ENCODE results near the gene JHY. TPM values are rescaled to one million over a fixed set of nuclear protein-coding genes. Genes with fewer than 3 reads are reported as not detected.
A peak's percentile ranks its signal among the peaks of the same experiment; 100 is the strongest.

The JHY gene
- total RNA-seq, 1 donor from 2014 or later = 0.32 TPM

- DNase-seq (ENCODE audit: low read depth) = no peak
Observed at GRCh38 chr11:122871302-122871701, 11.3 kb upstream of the JHY start.

- no peak for DNase-seq (ENCODE audit: low read depth)
Observed at GRCh38 chr11:122872046-122872445, 10.5 kb upstream of the JHY start.

- no peak for DNase-seq (ENCODE audit: low read depth)
Observed at GRCh38 chr11:122874991-122875390, 7.6 kb upstream of the JHY start.

GRCh38 chr11:122877732-122878131, 4.8 kb upstream of the JHY start:
- no peak for DNase-seq (ENCODE audit: low read depth)

GRCh38 chr11:122879785-122880184, 2.8 kb upstream of the JHY start:
- DNase-seq (ENCODE audit: low read depth) = no peak

- no peak for DNase-seq (ENCODE audit: low read depth)
Observed at GRCh38 chr11:122882857-122883645, 492 bp downstream of the JHY start.

- peak; percentile 77 for DNase-seq (ENCODE audit: low read depth)
Observed at GRCh38 chr11:122883646-122883979, 1.1 kb downstream of the JHY start.

- DNase-seq (ENCODE audit: low read depth) = no peak
Observed at GRCh38 chr11:122888162-122888561, 5.6 kb downstream of the JHY start.

- no peak for DNase-seq (ENCODE audit: low read depth)
Observed at GRCh38 chr11:122893131-122893530, 10.6 kb downstream of the JHY start.

- no peak for DNase-seq (ENCODE audit: low read depth)
Observed at GRCh38 chr11:122895563-122895962, 13.0 kb downstream of the JHY start.

- no peak for DNase-seq (ENCODE audit: low read depth)
Observed at GRCh38 chr11:122897606-122898210, 15.1 kb downstream of the JHY start.

GRCh38 chr11:122898799-122899198, 16.2 kb downstream of the JHY start:
- no peak for DNase-seq (ENCODE audit: low read depth)

- no peak for DNase-seq (ENCODE audit: low read depth)
Observed at GRCh38 chr11:122900587-122901202, 18.1 kb downstream of the JHY start.

- DNase-seq (ENCODE audit: low read depth) = no peak
Observed at GRCh38 chr11:122902951-122903350, 20.4 kb downstream of the JHY start.

- DNase-seq (ENCODE audit: low read depth) = peak; percentile 13
Observed at GRCh38 chr11:122910775-122911174, 28.2 kb downstream of the JHY start.

- peak; percentile 5 for DNase-seq (ENCODE audit: low read depth)
Observed at GRCh38 chr11:122917311-122917710, 34.8 kb downstream of the JHY start.

- no peak for DNase-seq (ENCODE audit: low read depth)
Observed at GRCh38 chr11:122918734-122919133, 36.2 kb downstream of the JHY start.

- DNase-seq (ENCODE audit: low read depth) = no peak
Observed at GRCh38 chr11:122920579-122920978, 38.0 kb downstream of the JHY start.

GRCh38 chr11:122922893-122923292, 40.3 kb downstream of the JHY start:
- DNase-seq (ENCODE audit: low read depth) = no peak

- no peak for DNase-seq (ENCODE audit: low read depth)
Observed at GRCh38 chr11:122923302-122923701, 40.7 kb downstream of the JHY start.

- DNase-seq (ENCODE audit: low read depth) = no peak
Observed at GRCh38 chr11:122931510-122931909, 49.0 kb downstream of the JHY start.

GRCh38 chr11:122933416-122933815, 50.9 kb downstream of the JHY start:
- no peak for DNase-seq (ENCODE audit: low read depth)

- DNase-seq (ENCODE audit: low read depth) = no peak
Observed at GRCh38 chr11:122937983-122938382, 55.4 kb downstream of the JHY start.
